CD14-positive monocyte (primary cell): ENCODE measurements around the gene SOX21. TPM values are rescaled to one million over a fixed set of nuclear protein-coding genes. Genes with fewer than 3 reads are reported as not detected.
"Not testable (repeated sequence)": the region's sequence is repeated elsewhere in the genome, so short reads cannot be mapped to it uniquely, and the experiment has no call there.

Source experiments
- DNase-seq, 3 donors: peaks; one replicate each; pipeline ENCODE4 v3.0.0-alpha.2; 2011 to 2022
- H2AFZ ChIP-seq: 2 replicates; pipeline ENCODE4 v1.6.0; 2012; ENCODE audit warnings: mild to moderate bottlenecking, low read depth, low read length, inconsistent platforms; ENCODE audit not compliant: insufficient read depth, poor library complexity, severe bottlenecking
- H3K27ac ChIP-seq, 2 donors: 1 replicate in 1 of 2; 2 replicates in 1 of 2; pipeline ENCODE4 v1.5.1; 2012 to 2013; ENCODE audit warnings: low read length in 2 of 2, control low read depth in 1 of 2, inconsistent platforms in 1 of 2, low read depth in 1 of 2, mild to moderate bottlenecking in 1 of 2
- H3K27me3 ChIP-seq, 2 donors: one replicate each; pipeline versions ENCODE4 v1.6.0 to v1.6.1; 2011 to 2013; ENCODE audit warnings: low read length in 2 of 2; ENCODE audit not compliant: control insufficient read depth in 2 of 2, insufficient read depth in 2 of 2
- H3K36me3 ChIP-seq, 2 donors: replicated peaks in 1 of 2; 1 replicate in 1 of 2; 2 replicates in 1 of 2; pipeline versions ENCODE4 v1.5.1 to v1.6.1; 2012 to 2013; ENCODE audit warnings: low read length in 2 of 2, control low read depth in 1 of 2, inconsistent platforms in 1 of 2, mild to moderate bottlenecking in 1 of 2; ENCODE audit not compliant: insufficient read depth in 2 of 2, control insufficient read depth in 1 of 2
- H3K4me1 ChIP-seq, 2 donors: 1 replicate in 1 of 2; 2 replicates in 1 of 2; pipeline versions ENCODE4 v1.5.1 to v1.6.1; 2012 to 2013; ENCODE audit warnings: low read length in 2 of 2, control low read depth in 1 of 2, inconsistent platforms in 1 of 2, mild to moderate bottlenecking in 1 of 2, moderate library complexity in 1 of 2; ENCODE audit not compliant: insufficient read depth in 2 of 2, control insufficient read depth in 1 of 2
- H3K4me2 ChIP-seq: replicated peaks from 2 replicates; pipeline ENCODE3; 2012; ENCODE audit warnings: low read length, moderate library complexity, mild to moderate bottlenecking; ENCODE audit not compliant: poor library complexity, severe bottlenecking; ENCODE audit errors: extremely low read depth
- H3K4me3 ChIP-seq, 3 experiments: fragments of 200-600 bp in 1 of 3; sonication (generic) in 1 of 3; replicated peaks in 1 of 3; 1 replicate in 2 of 3; 2 replicates in 1 of 3; pipeline ENCODE4 v1.5.1; 2011 to 2013; ENCODE audit warnings: low read length in 3 of 3, mild to moderate bottlenecking in 3 of 3, control low read depth in 2 of 3, low read depth in 2 of 3, inconsistent platforms in 1 of 3, moderate library complexity in 1 of 3
- H3K79me2 ChIP-seq: 2 replicates; pipeline ENCODE4 v1.6.0; 2012; ENCODE audit warnings: mild to moderate bottlenecking, control low read depth, inconsistent platforms, low read length, moderate library complexity; ENCODE audit not compliant: insufficient read depth
- H3K9ac ChIP-seq: 2 replicates; pipeline ENCODE4 v1.6.0; 2017; ENCODE audit warnings: low read length, mild to moderate bottlenecking; ENCODE audit not compliant: insufficient read depth, poor library complexity, severe bottlenecking
- H3K9me3 ChIP-seq, 2 donors: replicated peaks in 1 of 2; 1 replicate in 1 of 2; 2 replicates in 1 of 2; pipeline versions ENCODE4 v1.5.1 to v1.6.1; 2012 to 2013; ENCODE audit warnings: low read length in 2 of 2, control low read depth in 1 of 2; ENCODE audit not compliant: control insufficient read depth in 1 of 2, insufficient read depth in 1 of 2
- H4K20me1 ChIP-seq: 2 replicates; pipeline ENCODE4 v1.6.0; 2012; ENCODE audit warnings: mild to moderate bottlenecking, low read length, control low read depth, moderate library complexity; ENCODE audit not compliant: insufficient read depth
- H3K27ac Mint-ChIP-seq, 7 donors: one replicate each; pipeline ENCODE4 v1.8.0; 2020; ENCODE audit warnings: mild to moderate bottlenecking in 7 of 7, mixed read lengths in 7 of 7, moderate library complexity in 6 of 7, inconsistent platforms in 2 of 7
- H3K27me3 Mint-ChIP-seq, 3 donors: one replicate each; pipeline ENCODE4 v1.8.0; 2021 to 2022; ENCODE audit warnings: low read depth in 3 of 3, mild to moderate bottlenecking in 3 of 3, mixed read lengths in 3 of 3, moderate library complexity in 3 of 3, inconsistent platforms in 1 of 3
- H3K36me3 Mint-ChIP-seq, 2 donors: one replicate each; pipeline ENCODE4 v1.8.0; 2020; ENCODE audit warnings: mixed read lengths in 2 of 2, inconsistent platforms in 1 of 2, mild to moderate bottlenecking in 1 of 2
- H3K4me1 Mint-ChIP-seq: one replicate; pipeline ENCODE4 v1.8.0; 2020; ENCODE audit warnings: mild to moderate bottlenecking, mixed read lengths
- H3K4me3 Mint-ChIP-seq, 2 donors: one replicate each; pipeline ENCODE4 v1.8.0; 2020; ENCODE audit warnings: mild to moderate bottlenecking in 2 of 2, mixed read lengths in 2 of 2, moderate library complexity in 1 of 2
- H3K9me3 Mint-ChIP-seq, 7 donors: one replicate each; pipeline ENCODE4 v1.8.0; 2020 to 2022; ENCODE audit warnings: mixed read lengths in 7 of 7, mild to moderate bottlenecking in 6 of 7, moderate library complexity in 6 of 7, inconsistent platforms in 2 of 7
- CTCF ChIP-seq: fragments of 200-600 bp; IDR thresholded peaks from one replicate; pipeline ENCODE4 v1.8.0; 2022; ENCODE audit warnings: antibody characterized with exemption, mild to moderate bottlenecking
- WGBS: methylation state at CpG from one replicate; pipeline ENCODE4 v1.1.5; 2013; ENCODE audit warnings: missing lambda C conversion rate; ENCODE audit not compliant: insufficient coverage; 5-methylcytosine and 5-hydroxymethylcytosine counted together
- intact Hi-C, 2 donors: fragments of 100-400 bp; cut with micrococcal nuclease; formaldehyde crosslinking; loops; one replicate each; pipeline versions ENCODE4 v1.15.0 to v1.15.1; 2023
- polyA plus RNA-seq, 3 donors: library from polyadenylated mRNA; depleted of rRNA in 1 of 3; unstranded in 2 of 3; stranded (reverse) in 1 of 3; fragments of 300-500 nt in 2 of 3; fragments of >200 nt in 1 of 3; fragmentation: Illumina TruSeq in 2 of 3; gene quantifications; 1 replicate in 2 of 3; 2 replicates in 1 of 3; pipeline ENCODE4 v1.2.3, GENCODE V29; 2012 to 2021

SOX21 gene
- polyA plus RNA-seq, 3 donors = not detected

GRCh38 chr13:94739235-94739634, 26.9 kb upstream of the SOX21 start:
- H3K4me1 ChIP-seq = no peaks in the 10 kb centered on the region
- peaks cover 0 to 9% (median 3%) of the 10 kb centered on the region in 7 donors for H3K9me3 Mint-ChIP-seq
- no peak overlapping the region for H3K27ac ChIP-seq
- no peaks in the 10 kb centered on the region for H4K20me1 ChIP-seq
- no peaks in the 10 kb centered on the region for H3K79me2 ChIP-seq
- no peak overlapping the region for H3K9ac ChIP-seq
- TF ChIP-seq CTCF = no peak
- no peaks in the 10 kb centered on the region for H3K27me3 ChIP-seq
- H3K27me3 Mint-ChIP-seq = peaks cover 0 to 3% (median 2%) of the 10 kb centered on the region in 3 donors
- H3K4me1 Mint-ChIP-seq = no peaks in the 10 kb centered on the region
- 100% methylated on average over 1 of the region's 4 CpGs for WGBS
- H3K36me3 Mint-ChIP-seq = no peaks in the 10 kb centered on the region
- H3K4me3 ChIP-seq = no peak overlapping the region
- no peak overlapping the region for H3K4me3 Mint-ChIP-seq
- no peak overlapping the region for H3K4me2 ChIP-seq
- H2AFZ ChIP-seq = no peak overlapping the region
- no peak for DNase-seq
- no peak overlapping the region for H3K27ac Mint-ChIP-seq
- no peaks in the 10 kb centered on the region for H3K36me3 ChIP-seq
- intact Hi-C loops = no loop called here
- no peaks in the 10 kb centered on the region for H3K9me3 ChIP-seq

GRCh38 chr13:94731028-94731427, 18.7 kb upstream of the SOX21 start:
- no peaks in the 10 kb centered on the region for H3K4me1 ChIP-seq
- no peaks in the 10 kb centered on the region for H3K4me1 Mint-ChIP-seq
- DNase-seq = no peak
- no peak overlapping the region for H3K27ac Mint-ChIP-seq
- no peak overlapping the region for H3K4me3 Mint-ChIP-seq
- H3K9me3 Mint-ChIP-seq = peaks cover 0 to 6% (median 4%) of the 10 kb centered on the region in 7 donors
- no peaks in the 10 kb centered on the region for H3K9me3 ChIP-seq
- H3K79me2 ChIP-seq = no peaks in the 10 kb centered on the region
- H2AFZ ChIP-seq = no peak overlapping the region
- H3K27me3 ChIP-seq = no peaks in the 10 kb centered on the region
- H3K4me2 ChIP-seq = no peak overlapping the region
- no peak overlapping the region for H3K27ac ChIP-seq
- H3K27me3 Mint-ChIP-seq = peaks cover 0 to 4% (median 2%) of the 10 kb centered on the region in 3 donors
- WGBS = no CpG with 5 or more reads among the region's 3 CpGs
- H3K36me3 ChIP-seq = no peaks in the 10 kb centered on the region
- no peak overlapping the region for H3K9ac ChIP-seq
- no peaks in the 10 kb centered on the region for H4K20me1 ChIP-seq
- H3K36me3 Mint-ChIP-seq = no peaks in the 10 kb centered on the region
- no peak for TF ChIP-seq CTCF
- intact Hi-C loops = no loop called here
- H3K4me3 ChIP-seq = no peak overlapping the region

GRCh38 chr13:94729941-94730340, 17.6 kb upstream of the SOX21 start:
- H2AFZ ChIP-seq, H4K20me1 ChIP-seq, intact Hi-C loops, H3K4me2 ChIP-seq, H3K27ac Mint-ChIP-seq, H3K4me3 ChIP-seq, H3K79me2 ChIP-seq, H3K36me3 ChIP-seq, H3K27ac ChIP-seq, H3K4me3 Mint-ChIP-seq, H3K4me1 Mint-ChIP-seq, H3K27me3 ChIP-seq, H3K9ac ChIP-seq, DNase-seq, H3K27me3 Mint-ChIP-seq, H3K4me1 ChIP-seq, H3K9me3 Mint-ChIP-seq, H3K9me3 ChIP-seq, H3K36me3 Mint-ChIP-seq: not testable (repeated sequence)
- no CpG with 5 or more reads among the region's 1 CpG for WGBS
